Fibroblast of skin of scalp (primary cell): ENCODE measurements around the gene TMEM121B. TPM values are rescaled to one million over a fixed set of nuclear protein-coding genes. Genes with fewer than 3 reads are reported as not detected.
"Not testable (repeated sequence)": the region's sequence is repeated elsewhere in the genome, so short reads cannot be mapped to it uniquely, and the experiment has no call there.

Experiments used
- DNase-seq: peaks from one replicate; pipeline ENCODE4 v3.0.0-alpha.2; 2013
- polyA plus RNA-seq, 2 experiments: library from polyadenylated mRNA; unstranded; fragments of 120-200 nt; gene quantifications; one replicate each; pipeline ENCODE4 v1.2.1, GENCODE V29; 2013; ENCODE audit not compliant: insufficient read length in 2 of 2

The TMEM121B gene
- polyA plus RNA-seq (2013, experiment 1 of 2; ENCODE audit: insufficient read length) = 0.19 TPM
- polyA plus RNA-seq (2013, experiment 2 of 2; ENCODE audit: insufficient read length) = 0.41 TPM

DNA sequence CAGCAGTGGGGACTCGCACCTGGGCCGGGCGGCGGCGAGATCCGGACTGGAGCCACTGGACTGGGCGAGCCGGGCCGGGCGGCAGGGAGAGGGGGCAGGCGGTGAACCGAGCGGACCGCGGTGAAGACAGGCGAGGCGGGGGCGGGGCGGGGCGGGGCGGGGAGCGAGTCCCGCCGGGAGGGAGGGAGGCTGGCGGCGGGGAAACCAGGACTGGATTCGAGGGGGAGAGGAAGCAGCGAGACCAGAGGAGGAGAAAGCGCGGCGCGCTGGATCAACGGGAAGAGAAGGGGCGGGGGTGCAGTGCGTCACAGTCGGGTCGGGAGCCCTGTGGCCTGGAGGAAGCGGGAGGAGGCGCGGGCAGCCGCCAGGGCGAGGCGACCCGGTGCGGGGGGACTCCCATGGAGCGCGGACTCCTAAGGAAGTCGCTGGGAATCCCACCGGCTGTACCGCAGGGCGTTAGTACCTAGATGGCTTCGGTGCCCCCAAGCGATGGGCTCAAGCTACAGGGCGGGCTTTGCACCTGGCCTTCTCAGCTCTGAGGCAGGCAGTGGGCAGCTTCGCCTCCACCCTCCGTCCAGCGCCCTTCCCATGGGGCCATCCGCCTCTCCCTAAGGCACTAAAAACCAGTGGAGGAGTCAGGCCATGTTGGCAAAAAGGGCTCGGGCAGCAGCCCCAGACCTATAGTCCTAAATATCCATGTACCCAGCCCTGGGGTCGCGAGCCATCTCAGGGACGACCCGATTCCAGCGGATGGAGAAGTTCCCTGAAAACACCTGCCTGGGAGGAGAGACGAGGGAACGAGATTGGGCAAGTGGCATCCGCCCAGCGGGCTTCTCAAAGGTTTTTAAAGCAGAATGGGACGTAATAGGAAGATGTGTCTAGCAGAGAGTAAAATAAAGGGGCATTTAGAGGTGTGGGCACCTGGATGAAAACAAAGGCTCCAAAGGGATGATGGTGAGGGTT is at the start of gene TMEM121B:
TMEM121B (minus strand) TSS at position 128 of the 963 bp plus-strand sequence. CDS start 233 bp downstream, outside the sequence.
- peak; percentile 53 for DNase-seq

GRCh38 chr22:17167486-17167885 is 46.3 kb upstream of the TMEM121B start:
- DNase-seq = no peak

DNA sequence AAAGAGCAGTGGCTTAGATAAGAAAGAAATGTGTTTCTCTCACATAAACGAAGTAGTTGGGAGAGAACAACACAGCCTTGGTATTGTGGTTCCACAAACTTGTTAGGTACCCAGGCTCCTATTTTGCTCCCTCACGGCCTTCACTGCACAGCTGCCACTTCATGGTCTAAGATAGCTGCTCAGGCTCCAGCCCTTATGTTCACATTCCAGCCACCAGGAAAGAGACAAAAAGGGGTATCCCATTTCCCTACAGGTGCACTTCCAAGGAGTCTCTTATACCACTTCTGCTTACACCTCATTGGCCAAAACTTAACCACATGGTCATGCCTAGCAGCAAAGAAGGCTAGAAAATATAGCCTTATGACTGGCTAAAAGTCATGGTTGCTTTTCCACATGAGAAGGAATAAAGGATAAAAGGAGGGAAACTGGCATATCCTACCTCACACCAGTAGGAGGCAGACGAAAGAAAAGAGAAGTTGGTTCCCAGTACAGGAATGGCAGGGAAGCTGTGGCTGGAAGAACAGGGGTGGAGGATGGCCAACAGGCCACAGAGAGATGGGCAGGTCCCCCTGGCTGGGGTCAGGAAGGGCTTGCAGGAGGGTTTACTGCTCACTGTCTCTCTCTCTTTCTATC is 43.3 kb upstream of the TMEM121B start:
- DNase-seq = no peak

DNA sequence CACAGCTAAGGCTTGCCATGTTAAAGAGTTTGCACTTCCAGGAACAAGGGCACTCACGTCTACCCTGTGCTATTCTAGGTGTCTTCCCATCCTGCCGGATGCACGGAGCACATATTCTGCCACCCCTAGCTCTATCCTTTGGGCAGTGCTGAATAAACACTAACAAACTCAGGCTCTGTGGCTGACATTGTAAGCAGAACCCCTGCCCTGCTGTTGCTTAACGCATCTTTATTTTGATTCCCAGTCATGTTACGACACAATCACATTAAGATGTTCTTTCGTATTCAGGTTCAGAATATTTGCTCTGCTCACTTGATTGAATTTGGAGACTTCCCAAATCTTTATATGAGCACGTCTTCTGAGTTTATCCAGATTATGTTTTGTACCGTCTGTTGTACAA is 41.6 kb upstream of the TMEM121B start:
- no peak for DNase-seq

DNA sequence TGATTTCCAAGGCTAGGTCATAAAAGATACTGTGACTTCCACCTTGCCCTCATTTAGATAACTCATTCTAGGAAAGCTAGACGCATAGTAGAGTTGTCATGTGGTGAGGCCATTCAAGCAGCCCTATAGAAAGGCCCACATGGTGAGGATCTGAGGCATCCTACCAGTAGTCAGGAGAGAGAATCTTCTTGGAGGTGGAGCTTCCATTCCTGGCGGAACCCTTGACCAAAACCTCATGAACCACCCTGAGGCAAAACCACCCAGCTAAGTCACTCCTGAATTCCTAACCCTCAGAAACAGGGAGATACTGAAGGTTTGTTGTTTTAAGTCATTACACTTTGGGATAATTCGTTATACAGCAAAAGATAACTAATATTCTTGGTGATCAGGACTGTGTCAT is 40.8 kb upstream of the TMEM121B start:
- DNase-seq = no peak

GRCh38 chr22:17159504-17159951 is 38.4 kb upstream of the TMEM121B start:
- peak; percentile 53 for DNase-seq

DNA sequence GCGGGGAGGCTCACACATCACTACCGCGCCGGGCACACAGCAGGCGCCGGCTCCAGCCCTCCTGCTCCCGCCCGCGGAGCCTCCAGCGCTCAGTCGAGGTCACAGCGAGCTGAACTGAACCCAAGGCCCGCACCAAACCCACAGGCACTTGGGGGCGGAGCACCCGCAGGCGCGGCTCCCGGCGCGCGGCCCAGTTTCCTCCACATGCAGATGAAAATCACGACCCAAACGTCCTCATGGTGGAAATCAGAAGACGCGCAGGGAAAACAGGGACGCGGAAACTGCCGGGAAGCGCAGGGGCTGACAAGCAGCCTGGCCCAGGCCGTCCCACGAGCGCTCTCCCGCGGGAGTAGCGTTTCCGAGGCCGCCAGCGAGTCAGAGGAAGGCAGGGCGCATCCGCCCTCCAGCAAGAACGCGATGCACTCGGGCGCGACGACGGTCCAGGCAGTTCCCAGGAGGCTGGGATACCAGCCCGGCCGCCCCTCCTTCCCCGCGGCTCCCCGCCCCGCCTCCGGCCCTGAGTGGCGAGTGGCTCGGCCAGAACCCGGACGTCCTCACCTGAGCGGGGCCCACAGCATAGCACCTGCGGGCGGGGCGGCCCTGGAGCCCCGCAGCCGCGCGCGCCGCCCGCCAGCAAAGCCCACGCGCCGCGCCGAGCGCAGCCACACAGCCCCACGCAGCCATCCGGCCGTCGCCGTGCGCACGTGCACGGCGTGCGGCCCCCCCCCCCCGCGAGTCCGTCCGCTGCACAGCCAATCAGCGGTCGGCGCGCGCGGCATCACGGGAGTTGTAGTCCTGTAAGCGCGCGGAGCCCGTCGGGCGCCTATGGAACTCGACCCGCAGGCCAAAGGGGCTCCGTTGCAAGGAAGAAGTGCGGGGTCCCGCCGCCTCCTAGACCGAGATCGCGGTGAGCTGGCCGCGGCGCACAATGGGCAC is 37.7 kb upstream of the TMEM121B start, which contains the start of gene HDHD5:
HDHD5 (minus strand) TSS at position 710 of the 936 bp plus-strand sequence; CDS start at position 684, 26 bp downstream.
- DNase-seq = peak; percentile 91

GRCh38 chr22:17158176-17158567 is 37.0 kb upstream of the TMEM121B start:
- no peak for DNase-seq

DNA sequence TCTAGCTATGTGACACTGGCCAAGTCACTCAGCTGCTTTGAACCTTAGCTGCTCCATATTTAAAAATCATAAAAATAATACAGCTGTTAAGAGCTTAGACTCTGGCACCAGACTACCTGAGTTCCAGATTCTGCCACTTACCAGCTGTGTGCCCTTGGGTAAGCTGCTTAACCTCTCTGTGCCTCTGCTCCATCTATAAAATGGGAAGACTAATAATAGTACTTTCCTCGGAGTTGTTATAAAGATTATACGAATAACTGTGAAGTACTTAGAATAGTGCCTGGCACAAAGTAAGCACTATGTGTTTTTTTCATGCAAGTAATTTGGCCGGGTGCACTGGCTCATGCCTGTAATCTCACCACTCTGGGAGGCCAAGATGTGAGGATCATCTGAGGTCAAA is 36.6 kb upstream of the TMEM121B start:
- no peak for DNase-seq

- DNase-seq = no peak
These were observed 34.8 kb upstream of the TMEM121B start for GRCh38 chr22:17155941-17156340.

GRCh38 chr22:17152971-17153370 is 31.8 kb upstream of the TMEM121B start:
- DNase-seq = no peak

- no peak for DNase-seq
These were observed 31.2 kb upstream of the TMEM121B start for GRCh38 chr22:17152340-17152739.

- DNase-seq = no peak
These were observed 28.1 kb upstream of the TMEM121B start for GRCh38 chr22:17149076-17149815.

DNA sequence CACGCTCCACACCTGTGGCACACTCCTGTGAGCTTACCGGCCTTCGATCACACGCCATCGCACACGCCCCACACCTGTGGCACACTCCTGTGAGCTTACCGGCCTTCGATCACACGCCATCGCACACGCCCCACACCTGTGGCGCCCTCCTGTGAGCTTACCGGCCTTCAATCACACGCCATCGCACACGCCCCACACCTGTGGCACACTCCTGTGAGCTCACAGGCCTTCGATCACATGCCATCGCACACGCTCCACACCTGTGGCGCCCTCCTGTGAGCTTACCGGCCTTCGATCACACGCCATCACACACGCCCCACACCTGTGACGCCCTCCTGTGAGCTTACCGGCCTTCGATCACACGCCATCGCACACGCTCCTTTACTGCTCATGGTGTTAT is 26.3 kb upstream of the TMEM121B start:
- DNase-seq = not testable (repeated sequence)

DNA sequence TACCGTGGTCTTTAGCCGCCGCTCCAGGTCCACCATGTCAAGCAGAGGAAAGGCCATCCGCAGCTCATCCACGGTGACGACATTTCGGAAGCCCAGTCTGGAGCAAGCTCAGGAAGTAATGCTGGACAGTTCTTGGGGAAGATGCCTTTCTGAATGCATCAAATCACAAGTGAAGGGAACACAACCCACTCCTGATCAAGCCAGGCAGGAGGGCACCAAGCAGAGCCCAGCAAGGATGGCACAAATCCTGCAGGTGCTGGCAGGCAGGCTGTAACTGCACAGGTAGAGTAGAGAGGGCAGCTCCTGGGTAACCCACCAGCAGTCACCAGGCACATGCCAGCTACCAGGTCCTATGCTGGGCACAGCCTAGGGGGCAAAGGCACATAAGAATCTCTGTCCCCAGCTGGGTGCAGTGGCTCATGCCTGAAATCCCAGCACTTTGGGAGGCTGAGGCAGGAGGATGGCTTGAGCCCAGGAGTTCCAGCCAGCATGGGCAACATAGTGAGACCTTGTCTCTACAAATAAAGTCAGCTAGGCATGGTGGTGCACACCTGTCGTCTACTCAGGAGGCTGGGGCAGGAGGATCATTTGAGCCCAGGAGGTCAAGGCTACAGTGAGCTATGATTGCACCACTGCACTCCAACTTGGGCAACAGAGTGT is 24.0 kb upstream of the TMEM121B start:
- DNase-seq = no peak

GRCh38 chr22:17143826-17144225 is 22.7 kb upstream of the TMEM121B start:
- DNase-seq = no peak

GRCh38 chr22:17143101-17143500 is 21.9 kb upstream of the TMEM121B start:
- no peak for DNase-seq

GRCh38 chr22:17140826-17141766 is 19.9 kb upstream of the TMEM121B start:
- DNase-seq = no peak

- no peak for DNase-seq
These were observed 18.9 kb upstream of the TMEM121B start for GRCh38 chr22:17140022-17140421.

GRCh38 chr22:17138513-17138912 is 17.4 kb upstream of the TMEM121B start:
- DNase-seq = no peak
